Fibroblast of mammary gland (primary cell): Measurements from ENCODE around the gene KDELR3.

ENCODE experiments used
- DNase-seq: peaks from one replicate; pipeline ENCODE4 v3.0.0-alpha.2; 2010; ENCODE audit warnings: low read depth
- H3K4me3 ChIP-seq: 2 replicates; pipeline ENCODE4 v1.5.1; 2011; ENCODE audit warnings: low read depth, mild to moderate bottlenecking, low read length, moderate library complexity; ENCODE audit not compliant: control insufficient read depth
- CTCF ChIP-seq: conservative IDR thresholded peaks from 2 replicates; pipeline ENCODE4 v1.5.1; 2011; ENCODE audit warnings: low read depth, low read length, inconsistent platforms; ENCODE audit not compliant: control insufficient read depth, insufficient read depth

KDELR3 gene

GRCh38 chr22:38436629-38437395, 31.1 kb upstream of the KDELR3 start:
- no peak for TF ChIP-seq CTCF

DNA sequence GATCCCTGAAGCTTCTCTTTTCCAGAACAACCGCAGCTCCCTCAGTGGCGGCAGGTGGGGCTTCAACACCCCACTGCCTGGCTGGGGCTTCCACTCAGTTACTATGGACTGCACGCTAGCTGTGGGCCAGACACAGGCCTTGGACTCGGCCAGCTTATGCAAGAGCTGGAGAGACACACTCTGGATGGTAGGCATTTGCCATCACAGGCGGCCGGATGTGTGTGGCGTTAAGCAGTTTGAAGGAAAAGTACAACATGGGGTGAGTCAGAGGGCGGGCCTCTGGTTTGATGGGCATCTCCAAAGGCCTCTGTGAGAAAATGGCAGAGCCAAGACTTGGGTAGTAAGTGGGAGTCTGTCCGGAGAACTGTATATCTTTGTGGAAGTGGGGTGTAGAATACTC, 30.5 kb upstream of the KDELR3 start:
- no peak for DNase-seq
- no peak overlapping the region for H3K4me3 ChIP-seq
- TF ChIP-seq CTCF = no peak

More at GRCh38 chr22:38436629-38437395, 31.1 kb upstream of the KDELR3 start:
- DNase-seq = no peak
- H3K4me3 ChIP-seq = no peak overlapping the region

GRCh38 chr22:38440747-38441350, 27.0 kb upstream of the KDELR3 start:
- TF ChIP-seq CTCF = no peak
- no peak for DNase-seq
- no peak overlapping the region for H3K4me3 ChIP-seq

GRCh38 chr22:38441620-38442287, 26.1 kb upstream of the KDELR3 start:
- no peak for TF ChIP-seq CTCF
- DNase-seq = no peak
- no peak overlapping the region for H3K4me3 ChIP-seq

DNA sequence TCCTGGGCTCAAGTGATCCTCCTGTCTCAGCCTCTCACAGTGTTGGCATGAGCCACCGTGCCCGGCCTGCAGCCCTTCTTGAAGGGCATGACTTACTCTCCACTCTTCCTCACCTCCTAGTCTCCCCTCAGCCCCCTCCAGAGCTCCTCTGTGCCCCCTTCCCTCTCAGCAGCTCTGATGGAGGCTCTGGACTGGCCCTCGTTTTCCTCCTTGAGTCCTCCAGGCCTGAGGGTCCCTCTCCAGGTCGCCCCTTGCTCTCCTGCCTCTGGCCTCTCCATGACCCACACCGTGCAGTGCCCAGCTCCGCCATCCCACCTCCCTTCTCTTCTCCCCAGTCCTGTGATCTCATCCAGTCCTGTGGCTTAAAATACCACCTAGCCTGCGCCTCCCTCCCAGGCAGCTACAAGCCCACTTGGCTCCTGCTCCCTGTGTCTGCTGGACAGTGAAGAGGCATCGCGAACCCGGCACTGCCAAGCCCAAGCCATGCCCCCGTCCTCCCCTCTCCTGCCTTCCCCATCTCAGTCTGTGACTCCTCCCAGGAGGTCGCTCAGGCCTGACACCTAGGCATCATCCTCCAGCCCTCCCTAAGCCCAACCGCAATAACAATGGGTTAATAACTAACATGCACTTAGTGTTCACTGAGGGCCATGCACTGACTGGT, 24.8 kb upstream of the KDELR3 start:
- no peak for DNase-seq
- no peak overlapping the region for H3K4me3 ChIP-seq
- no peak for TF ChIP-seq CTCF

GRCh38 chr22:38443628-38444521, 24.0 kb upstream of the KDELR3 start:
- TF ChIP-seq CTCF = no peak
- no peak overlapping the region for H3K4me3 ChIP-seq
- no peak for DNase-seq
